Mucosa of gallbladder (tissue), 1 donor: ENCODE data around the gene ABCB9. TPM values are rescaled to one million over a fixed set of nuclear protein-coding genes. Genes with fewer than 3 reads are reported as not detected.

Experiments used
- DNase-seq: peaks from one replicate; pipeline ENCODE4 v3.0.0-alpha.2; 2020; ENCODE audit warnings: low spot score
- total RNA-seq: library from RNA; stranded (reverse); gene quantifications from one replicate; pipeline ENCODE4 v1.2.1, GENCODE V29; 2021
- donor health status: DM: no; HTN: no; CAD: no.

The ABCB9 gene
- total RNA-seq, 1 donor from 2014 or later: 11.6 TPM

DNA sequence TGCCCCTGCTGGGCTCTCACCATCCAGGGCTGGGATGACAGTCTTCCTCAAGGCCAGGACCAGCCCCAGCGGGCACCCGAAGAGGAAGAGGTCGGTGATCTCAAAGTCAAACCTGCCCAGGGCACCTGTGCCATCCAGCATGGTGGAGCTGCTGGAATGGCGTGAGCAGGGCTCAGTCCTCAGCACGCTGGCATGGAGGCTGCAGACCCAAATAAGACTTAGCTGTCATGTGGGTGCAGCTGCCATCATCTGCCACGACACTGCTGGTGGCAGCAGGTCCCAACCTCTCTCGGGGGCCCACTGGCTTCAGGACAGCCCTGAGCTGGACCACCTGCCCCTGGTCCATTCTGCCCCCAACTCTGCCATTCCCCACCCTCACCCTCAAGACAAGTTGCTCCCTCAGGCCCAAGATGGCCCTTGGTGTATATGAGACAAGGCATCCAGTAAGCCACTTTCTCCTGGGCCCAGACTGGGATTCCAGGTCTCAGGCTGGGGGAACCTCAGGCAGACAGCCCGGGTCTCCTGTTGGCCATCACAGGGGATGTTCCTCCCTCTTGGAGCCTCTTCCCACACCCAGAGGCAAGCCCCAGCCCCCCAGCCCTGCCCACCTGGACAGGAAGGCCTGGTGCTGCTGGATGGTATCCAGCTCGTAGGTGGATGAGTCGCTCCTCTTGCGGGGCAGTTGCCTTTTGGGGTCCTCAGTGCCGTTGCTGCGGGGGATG, 28.7 kb upstream of the ABCB9 start:
- no peak for DNase-seq

DNA sequence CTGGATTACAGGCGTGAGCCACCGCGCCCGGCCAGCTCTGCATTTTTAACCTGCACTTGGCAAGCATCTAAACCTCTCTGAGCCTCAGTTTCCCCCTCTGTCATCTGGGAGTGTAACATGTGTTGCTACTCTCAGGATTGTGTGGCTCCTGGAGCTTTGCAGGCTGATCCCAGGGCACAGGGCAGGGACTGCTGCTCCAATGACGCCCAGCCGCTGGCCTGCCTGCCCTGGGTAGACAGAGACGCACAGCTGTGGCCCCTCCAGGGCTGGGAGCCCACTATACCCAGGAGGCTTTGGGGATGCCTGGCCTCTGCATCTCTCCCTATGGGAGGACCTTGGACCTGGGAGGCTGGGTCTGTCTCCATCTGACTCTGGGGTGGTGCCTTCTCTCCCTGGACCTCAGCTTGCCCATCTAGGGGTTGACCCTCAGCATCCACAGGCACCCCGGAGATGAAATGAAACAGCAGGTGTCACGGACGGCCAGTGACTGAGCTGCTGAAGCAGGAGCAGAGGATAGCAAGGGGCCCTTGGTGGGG, 27.9 kb upstream of the ABCB9 start:
- no peak for DNase-seq

DNA sequence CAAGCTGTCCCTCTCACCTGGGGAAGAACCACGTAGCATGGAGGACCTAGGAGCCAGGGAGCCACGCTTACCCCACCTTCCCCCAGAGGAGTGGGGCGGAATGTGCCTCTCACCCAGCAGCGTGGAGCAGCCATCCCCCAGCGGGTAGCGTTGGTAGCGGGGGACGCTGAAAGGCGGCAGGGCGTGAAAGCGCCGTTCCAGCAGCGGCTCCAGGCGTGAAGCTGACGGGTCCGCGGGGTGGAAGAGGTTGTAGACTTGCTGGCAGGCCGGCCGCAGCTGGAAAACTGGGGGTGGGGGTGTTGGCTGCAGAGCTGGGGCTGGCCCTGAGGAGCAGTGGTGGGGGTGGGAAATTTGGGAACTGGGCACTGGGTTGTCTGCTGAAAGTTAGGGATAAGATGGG, 26.1 kb upstream of the ABCB9 start:
- DNase-seq: no peak

DNA sequence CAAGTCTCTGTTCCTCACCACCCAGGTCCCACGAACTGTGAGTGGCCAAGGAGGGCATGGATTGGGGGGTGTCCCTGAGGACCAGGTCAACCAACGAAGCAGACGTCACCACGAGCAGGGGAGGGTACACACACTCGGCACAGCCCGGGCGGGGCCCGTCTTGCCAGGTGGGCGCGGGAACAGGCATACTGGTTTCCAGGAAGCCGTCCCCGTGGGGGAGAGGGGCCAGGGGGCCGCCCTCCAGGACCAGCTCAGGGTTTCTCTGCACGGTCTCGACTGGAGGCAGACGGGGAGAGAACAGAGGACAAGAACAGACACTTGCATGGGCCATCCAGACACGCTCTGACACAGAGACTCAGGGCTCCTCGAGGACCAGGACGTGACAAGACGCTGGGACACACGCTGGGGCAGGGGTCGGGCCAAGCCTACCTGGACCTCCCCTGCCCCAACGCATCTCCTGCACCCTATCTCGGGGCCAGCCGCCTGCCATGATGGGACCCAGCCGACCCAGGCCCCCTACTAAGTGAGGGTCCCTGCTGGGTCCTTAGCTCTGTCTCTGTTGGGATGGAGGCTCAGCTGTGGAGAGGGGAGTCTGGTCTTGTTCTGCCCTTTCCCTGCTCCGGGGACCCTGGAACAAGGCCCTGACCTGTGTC, 25.5 kb upstream of the ABCB9 start:
- DNase-seq: no peak

DNA sequence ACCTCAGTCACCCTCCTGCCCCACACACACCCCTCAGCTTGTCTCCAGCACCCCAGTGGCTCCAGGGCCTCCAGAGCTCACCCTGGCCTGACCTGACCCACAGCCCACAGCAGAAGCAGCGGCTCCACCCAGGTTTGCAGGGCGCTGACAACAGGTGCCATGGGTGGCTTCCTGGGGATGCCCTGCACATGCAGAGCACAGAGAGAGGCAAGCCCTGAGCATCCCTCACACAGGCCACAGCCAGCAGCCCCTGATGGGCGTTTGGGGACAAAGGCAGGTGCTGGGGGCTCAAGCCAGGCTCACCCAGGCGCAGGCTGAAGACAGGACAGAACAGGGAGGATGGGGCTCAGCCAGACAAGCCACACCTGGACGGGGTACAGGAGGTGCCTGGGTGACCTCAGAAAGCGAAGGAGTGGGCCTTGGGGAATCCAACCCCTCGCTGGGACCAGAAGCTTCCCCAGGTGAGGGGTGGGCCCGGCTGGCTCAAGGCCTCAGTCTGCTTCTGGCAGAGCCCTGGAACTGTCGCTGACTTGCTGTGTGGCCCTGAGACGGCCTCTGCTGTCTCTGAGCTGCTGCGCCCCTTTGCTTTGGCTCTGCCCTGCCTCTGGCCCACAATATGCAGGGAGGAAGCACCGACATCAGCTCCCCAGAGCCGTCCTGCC, 24.8 kb upstream of the ABCB9 start:
- no peak for DNase-seq

DNA sequence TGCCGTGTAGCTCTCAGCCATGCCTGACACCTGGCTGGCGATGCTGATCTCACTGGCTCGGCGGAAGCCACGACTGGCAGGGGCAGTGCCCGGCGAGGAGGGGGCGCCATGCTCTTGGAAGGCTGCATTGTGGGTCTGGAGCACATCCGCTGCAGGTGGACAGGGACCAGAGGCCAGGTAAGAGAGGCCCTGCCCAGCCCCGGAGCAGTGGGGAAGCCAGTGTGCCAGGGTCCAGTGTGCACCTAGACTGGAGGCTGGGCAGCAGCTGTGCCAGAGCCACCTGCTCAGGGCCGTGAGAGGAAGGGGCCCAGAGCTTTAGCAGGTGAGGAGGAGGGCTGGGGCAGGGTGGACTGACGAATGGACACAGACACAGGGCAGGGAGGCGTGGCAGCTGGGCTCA, 24.3 kb upstream of the ABCB9 start:
- DNase-seq: no peak

DNA sequence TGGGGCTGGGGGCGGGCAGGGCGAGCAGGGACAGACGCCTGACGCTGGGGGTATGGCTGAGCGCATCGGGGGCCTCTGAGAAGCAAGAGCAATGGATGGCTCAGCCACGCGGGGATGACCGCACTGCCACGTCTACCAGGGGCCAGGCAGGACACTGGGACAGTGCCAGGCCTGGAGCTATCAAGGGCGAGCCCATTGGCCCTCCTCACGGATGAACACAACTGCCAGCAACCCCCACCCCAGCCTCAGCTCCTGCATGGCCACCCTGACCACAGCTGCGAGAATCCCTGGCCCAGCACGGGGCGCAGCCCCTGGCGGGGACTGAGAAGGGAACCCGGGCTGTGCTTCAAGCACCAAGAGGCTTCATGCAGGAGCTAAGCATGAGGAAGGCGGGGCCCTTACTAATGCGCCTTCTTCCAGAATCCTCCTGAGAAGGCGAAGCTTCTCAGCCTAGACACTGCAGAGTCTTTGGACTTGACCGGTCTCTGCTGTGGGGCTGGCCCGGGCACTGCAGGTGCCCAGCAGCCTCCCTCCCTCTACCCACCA, 23.7 kb upstream of the ABCB9 start:
- DNase-seq: no peak

DNA sequence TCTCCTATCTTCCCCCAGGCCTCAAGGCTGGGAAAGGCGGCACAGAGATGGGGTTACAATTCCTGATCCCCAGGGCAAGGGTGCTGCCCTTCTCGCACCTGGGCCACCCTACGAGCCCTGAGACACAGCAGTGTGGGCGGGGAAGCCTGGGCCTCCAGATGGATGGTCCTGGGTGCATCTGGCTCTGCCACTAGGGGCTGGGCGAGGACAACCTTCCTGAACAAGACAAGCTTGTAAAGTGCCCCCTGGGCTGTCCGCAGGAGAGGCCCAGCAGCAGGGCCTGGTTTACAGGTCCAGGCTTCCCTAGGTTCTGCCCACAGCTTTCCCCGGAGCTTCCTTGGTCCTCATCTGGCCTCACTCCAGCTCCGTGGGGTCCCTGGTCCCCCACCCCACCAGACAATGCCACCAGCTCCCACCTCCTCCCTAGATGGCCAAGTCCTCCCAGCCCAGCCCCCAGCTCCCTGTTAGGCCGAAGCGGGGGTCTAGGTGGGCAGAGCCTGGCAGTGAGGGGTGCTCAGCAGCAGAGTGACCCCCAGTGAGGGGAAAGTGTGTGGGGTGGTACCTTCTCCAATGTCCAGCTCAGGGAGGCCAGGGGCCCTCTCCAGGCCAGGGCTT, 23.1 kb upstream of the ABCB9 start:
- DNase-seq: no peak

DNA sequence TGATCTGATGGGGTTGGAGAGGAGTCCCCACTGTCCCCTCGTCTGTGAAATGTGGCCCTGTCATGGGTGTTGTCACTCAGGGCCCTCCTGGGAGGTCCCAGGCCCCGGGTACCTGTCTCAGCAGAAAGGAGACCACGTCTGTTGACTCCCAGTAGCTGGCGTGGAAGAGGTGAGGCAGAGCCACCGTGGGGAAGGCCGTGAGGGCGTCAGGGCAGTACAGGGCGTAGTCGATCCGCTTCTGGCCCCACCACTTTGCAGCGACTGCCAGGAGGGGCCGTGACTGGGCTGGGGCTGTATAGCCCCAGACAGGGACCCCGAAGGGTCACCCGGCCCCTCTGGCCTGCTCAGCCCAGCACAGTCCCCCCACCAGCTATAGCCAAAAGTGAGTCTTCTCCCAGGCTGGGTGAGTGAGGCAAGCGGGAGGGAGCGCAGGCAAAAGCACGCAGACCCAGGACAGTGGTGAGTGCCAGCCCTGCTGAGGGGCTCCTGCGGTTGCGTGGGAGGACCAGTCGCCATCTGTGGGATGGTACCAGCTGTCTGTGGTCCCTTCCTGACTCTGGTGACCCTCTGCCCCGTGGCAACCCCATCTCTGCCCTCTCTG, 22.4 kb upstream of the ABCB9 start:
- no peak for DNase-seq

DNA sequence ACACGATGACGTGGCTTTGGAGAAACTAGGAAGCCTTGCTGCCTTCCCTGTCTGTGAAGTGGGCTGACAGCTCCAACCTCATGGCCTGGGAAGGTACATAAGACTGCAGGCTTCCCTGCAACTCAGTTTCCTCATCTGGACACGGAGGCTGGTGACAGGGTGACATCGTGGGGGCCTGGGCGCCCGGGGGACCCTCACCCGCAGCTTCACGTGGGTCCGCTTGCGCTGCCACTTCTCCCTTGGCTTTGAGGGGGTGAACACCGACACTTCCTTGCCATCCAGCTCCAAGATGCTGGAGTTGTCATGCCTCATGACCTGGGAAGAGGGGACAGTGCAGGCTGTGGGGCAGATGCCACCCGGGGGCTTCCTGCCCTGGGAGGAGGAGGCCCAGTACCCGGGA, 21.8 kb upstream of the ABCB9 start:
- DNase-seq: no peak

DNA sequence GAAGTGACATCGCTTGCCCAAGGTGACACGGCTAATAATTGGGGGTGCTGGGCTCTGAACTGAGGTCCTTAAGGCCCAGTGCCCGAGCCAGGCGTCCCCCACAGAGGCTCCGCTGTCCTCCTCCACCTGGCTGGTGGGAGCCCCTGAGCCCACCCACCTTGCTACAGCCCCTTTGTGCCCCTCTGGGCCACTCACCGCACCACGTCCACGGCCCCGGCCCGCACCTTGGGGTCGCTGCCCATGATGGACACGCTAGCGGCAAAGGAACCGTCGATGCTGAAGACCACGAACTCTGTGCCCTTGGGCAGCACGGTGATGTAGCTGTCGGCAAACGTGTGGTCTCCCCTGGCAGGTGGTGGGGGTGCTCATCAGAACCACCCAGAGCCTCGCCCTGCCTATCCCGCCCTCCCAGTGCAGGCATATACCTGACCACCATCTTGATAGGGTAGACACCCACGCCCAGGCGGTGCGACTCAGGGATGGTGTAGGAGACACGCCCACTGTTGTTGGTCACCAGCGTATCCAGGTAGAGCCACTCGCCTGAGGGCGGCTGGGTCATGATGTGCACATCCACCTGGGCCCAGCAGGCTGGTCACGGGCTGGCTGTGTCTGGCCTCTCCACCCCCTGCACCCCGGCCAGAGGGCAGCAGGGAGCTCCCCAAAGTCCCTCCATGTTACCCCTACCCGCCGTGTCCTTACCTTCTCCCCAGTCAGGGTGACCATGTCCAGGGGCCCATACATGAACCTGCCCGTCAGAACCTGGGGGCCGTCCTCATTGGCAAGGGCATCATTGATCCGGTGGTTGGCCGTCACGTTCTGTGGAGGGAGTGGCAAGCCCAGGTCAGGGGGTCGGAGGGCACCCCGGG, 21.1 kb upstream of the ABCB9 start:
- no peak for DNase-seq

DNA sequence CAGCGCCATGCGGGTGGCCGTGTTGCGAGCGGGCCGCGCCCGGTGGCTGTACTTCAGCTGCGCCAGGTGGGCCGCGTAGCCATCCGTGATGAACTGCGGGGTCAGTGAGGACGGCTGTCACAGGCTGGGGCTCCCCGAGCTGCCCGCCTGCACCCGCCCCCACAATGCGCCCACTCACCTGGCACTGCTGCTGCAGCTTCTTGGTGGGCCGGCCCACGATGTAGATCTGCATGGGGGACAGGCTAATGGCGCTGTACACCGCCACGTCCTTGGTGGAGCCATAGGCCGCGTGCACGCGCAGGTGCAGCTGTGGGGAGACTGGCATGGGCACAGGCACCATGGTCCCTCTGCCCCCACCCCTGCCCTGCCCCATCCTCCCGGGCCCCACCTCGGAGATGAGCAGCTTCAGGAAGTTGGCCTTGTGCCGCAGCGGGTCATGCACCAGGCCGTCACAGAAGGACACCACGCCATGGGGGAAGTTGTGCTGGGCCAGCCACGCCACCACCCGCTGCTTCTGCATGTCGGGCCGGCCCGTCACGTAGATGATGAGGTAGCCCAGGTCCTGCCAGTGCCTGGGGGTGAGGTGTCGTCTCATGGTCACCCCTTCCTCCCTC, 20.1 kb upstream of the ABCB9 start:
- no peak for DNase-seq

DNA sequence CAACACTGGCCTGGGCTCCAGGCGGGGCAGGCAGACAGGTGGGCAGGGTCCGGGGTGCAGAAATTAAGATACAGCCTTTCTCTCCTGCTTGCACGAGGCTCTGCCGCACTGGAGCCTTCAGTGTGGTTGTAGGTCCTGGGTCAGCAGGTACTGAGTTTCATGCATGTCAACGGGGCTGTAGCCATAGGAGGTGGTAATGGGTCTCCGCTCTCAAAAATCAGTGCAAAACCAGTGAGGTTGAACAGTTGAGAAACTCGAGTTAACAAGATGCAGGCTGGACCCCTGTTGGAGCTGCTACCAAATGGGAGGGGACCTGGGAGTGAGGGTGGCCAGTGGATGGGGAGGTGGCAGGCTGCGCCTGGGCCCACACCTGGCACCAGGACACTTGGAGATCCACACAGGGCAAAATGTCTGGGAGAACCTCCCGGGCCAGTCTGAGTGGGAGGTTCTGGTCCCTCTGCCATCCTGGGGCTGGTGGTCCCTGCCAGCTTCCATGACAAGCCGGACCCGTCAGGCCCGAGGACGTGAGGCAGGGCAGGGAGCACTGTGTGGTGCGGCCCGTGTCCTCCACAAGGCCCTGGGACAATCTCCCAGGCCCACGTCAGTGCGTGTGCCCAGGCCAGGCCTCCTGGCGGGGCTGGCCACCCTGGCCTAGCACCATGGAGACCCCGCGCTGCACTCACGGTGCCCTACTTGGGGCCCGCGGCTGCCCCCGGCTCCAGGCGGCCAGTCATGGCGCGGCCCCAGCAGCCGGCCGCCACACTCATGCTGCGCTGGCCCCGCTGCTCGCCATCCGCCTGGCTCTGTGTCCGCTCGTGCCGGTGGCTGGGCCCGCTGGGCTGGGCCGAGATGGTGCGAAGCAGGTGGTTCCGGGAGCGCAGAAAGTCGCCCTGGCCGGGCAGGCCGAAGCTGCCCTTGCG, 19.3 kb upstream of the ABCB9 start:
- no peak for DNase-seq

DNA sequence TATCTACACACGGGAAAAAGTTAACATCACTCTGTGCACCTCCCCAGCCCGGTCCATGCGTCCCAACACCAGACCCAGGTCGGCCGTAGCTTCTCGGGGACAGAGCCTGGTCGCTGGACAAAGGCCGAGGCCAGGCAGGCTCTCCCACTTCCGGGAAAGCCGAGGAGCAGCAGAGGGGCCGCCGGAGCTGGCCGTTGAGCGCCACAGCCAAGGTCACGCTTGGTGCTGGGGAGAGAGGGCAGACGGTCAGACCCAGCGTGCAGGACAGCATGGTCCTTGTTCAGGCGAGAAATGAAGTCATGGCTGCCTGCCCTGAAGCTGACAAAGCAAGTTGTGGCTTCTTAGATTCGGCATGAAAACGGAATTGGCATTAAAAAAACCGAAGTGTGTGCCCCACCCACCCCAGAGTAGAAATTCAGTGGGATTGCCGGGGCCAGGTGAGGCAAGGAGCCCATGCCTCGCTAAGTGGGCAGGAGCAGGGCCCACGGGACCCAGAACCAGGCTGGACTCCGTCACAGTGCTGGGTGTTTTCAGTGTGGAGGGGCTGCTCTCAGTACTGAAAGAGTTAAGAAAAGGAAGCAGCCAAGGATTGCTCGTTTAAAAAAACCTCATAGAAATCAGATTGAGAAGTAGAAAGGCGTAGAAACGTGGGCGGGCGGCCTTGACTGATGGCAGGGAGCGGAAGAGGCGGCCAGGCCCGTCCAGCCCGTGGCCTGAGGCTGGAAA, 18.5 kb upstream of the ABCB9 start:
- no peak for DNase-seq

DNA sequence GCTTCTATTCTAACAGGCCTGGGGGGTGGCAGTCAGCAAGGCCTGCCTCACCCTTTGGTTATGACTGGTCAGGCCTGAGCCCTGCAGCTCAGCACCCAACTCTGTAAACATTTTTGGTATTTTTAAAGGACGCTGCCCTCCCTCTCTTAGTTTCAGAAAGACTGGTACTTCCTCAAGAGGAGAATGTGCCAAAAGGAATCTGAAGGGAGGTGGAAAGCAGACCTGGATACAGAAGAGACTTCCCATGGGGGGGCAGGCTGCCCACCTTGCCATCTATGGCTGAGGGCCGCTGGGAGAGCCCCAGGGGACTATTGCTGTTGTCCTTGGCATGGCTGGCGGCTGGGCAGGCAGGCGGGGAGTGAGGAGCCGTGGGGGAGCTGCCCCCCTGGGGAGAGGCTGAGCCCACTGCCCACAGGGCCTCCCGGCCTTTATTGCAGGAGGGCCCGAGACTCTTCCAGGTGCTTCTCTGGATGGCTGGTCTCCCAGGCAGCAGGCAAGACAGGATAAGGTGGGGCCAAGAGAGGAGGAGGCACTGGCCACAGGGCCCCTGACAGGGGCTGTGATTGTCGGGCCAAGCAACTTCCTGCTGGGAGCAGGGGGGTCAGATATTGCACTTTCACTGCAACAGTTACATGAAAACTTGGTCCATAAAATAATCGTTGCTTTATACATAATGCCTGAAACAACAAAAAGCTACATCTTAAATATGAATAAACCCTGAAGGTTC, 17.7 kb upstream of the ABCB9 start:
- DNase-seq: no peak

DNA sequence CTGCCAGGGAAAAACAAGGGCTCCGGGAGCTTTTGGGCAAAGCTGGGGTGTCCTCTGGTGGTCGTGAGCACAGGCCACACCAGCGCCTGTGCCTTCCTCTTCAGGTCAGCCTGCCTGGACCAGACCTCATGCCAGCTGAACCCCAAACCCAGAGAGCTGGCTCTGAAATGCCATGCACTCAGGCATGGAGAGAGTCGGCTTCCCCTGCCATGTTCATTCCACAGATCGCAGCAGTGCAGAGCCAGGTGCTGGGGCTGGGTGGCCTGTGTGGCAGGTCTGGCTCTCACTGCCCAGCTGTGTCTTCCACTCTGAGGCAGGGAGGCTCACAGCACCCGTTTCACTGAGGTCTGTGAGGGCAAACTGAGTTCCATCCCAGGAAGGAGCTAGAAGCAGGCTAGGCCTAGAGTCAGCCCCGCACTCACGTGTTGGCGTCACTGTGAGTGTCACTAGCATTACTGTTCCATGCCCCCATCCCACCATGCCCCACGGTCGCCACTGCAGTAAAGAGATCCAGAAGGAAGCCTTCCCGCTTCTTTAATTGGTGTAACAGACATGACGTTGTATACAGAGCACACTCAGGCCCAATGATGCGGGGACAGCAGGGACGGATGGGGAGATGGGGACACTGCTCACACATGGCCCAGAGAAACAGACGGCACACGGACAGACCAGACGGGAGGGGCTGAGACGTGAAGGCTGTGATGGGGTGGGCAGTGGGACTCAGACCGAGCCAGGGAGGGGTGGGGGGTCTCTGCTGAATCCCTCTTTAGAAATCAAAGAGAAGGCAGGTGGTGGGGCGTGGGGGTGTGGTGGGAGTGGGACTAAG, 16.9 kb upstream of the ABCB9 start:
- DNase-seq: no peak

DNA sequence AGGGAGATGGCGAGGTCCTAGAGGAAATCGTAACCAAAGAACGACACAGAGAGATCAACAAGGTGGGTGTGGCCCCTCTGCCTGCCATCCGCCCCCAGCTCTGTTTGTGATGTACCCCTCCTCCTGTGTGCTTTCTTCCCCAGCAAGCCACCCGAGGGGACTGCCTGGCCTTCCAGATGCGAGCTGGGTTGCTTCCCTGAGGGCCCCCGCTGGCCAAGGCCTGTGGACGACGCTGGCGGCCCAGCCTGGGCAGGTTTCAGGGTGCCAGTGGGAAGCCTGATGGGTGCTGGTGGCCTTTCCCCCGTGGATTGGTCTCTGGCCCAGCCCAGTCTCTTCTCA, 16.2 kb upstream of the ABCB9 start:
- no peak for DNase-seq
